Epithelial cell of proximal tubule (primary cell): ENCODE data around the gene ZNF8. TPM values are rescaled to one million over a fixed set of nuclear protein-coding genes. Genes with fewer than 3 reads are reported as not detected.

ENCODE experiments used
- DNase-seq: peaks from one replicate; pipeline ENCODE4 v3.0.0-alpha.2; 2011; ENCODE audit warnings: low read depth
- H3K4me3 ChIP-seq: 2 replicates; pipeline ENCODE4 v1.5.1; 2011; ENCODE audit warnings: low read depth, mild to moderate bottlenecking, low read length
- total RNA-seq: library from RNA; depleted of rRNA; stranded (reverse); fragments of >200 nt; gene quantifications from 2 replicates; pipeline ENCODE4 v1.2.3, GENCODE V29; 2015
- TF ChIP-seq, protein P1 (sequence below): conservative IDR thresholded peaks from 2 replicates; pipeline ENCODE4 v1.5.1; 2012; ENCODE audit warnings: low read depth, mild to moderate bottlenecking, low read length

The ZNF8 gene
- total RNA-seq, 1 donor from 2014 or later, result 4.5 TPM

DNA sequence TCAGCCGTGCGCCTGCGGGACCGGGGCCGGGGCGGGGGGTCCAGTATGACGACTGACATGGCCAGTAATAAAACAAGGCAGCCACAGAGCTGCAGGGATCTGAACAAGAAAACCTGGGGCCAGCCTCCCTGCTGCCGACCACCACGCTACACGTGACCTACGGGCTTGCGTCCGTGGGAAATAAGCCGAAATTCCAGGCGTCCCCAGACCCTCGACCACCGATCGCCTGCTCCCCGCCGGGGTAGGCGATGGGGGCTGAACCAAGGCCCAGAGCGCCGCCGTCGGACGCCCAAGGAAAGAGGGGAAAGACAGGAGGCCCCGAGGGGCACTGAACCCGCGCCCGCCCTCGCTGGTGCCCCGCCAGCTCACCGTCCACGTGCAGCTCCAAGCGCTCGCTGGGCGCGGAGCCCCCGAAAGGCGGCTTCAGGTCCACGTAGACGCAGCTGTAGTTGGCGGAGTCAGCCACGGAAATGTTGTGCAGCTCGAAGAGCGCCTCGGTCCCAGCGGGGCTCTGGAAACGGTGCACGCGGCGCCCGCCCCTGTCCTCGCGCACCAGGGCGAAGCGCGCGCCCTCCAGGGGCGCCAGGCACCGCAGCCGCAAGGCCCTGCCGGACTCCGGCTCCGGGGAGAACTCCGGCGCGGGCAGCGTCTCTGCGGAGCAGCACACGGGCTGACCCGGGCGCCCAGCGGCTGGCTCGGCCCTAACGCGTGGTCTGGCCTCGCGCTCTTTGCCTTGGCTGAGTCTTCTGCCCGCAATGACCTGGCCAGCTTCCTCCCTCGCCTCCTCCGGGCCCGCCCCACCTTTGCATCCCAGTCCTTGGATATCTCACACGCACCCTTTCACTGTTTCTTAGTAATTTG is 71.5 kb downstream of the ZNF8 start:
- peak overlapping the region; percentile 6 for H3K4me3 ChIP-seq
- DNase-seq, result no peak

DNA sequence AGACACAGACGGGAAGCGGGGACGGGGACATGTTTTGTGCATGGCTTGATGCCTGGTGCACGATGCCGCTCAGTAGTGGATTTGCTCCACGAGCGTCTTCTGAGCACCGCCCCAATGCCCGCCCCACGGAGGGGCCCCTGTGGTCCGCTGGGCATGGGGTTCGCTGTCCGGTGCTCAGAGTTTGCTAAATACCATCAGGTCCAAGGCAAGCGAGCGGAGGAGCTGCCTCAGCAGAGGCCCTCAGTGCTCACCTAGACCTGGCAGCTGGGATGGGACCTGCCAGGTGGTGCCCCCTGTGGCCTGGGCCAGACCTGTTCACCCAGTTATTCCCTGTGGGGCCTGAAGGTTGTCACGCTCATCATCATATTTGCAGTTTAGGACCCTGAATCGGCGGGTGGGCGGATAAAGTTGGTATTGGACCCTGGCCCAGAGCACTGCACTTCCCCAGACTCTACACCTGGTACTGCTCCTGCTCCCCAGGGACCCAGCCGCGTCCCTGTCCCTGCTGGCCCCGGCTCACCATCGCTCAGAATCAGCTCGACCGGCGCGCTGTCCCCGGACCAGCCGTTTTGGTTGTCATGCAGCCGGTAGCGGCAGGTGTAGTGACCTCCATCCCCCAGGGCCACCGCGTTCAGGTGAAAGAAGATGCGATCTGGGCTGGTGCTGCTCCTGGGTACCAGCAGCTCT is 72.3 kb downstream of the ZNF8 start:
- DNase-seq, result no peak
- H3K4me3 ChIP-seq, result no peak overlapping the region
- TF ChIP-seq, protein P1, sequence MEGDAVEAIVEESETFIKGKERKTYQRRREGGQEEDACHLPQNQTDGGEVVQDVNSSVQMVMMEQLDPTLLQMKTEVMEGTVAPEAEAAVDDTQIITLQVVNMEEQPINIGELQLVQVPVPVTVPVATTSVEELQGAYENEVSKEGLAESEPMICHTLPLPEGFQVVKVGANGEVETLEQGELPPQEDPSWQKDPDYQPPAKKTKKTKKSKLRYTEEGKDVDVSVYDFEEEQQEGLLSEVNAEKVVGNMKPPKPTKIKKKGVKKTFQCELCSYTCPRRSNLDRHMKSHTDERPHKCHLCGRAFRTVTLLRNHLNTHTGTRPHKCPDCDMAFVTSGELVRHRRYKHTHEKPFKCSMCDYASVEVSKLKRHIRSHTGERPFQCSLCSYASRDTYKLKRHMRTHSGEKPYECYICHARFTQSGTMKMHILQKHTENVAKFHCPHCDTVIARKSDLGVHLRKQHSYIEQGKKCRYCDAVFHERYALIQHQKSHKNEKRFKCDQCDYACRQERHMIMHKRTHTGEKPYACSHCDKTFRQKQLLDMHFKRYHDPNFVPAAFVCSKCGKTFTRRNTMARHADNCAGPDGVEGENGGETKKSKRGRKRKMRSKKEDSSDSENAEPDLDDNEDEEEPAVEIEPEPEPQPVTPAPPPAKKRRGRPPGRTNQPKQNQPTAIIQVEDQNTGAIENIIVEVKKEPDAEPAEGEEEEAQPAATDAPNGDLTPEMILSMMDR, result no peak

More for the DNA sequence above, 71.5 kb downstream of the ZNF8 start:
- TF ChIP-seq, protein P1, result no peak

DNA sequence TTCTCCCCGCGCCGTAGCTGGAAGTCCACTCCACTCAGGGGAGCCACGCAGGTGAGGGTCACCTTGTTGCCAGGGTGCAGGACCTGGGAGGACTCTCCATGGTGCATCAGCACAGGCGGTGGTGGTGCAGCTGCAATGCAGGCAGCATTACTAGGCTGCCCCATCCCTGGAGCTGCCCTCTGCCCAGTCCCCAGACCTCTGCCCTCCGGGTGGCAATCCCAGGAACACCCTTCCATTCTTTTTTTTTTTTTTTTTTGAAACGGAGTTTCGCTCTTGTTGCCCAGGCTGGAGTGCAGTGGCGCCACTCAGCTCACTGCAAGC is 72.8 kb downstream of the ZNF8 start:
- H3K4me3 ChIP-seq, result no peak overlapping the region
- TF ChIP-seq, protein P1, result no peak
- DNase-seq, result no peak

DNA sequence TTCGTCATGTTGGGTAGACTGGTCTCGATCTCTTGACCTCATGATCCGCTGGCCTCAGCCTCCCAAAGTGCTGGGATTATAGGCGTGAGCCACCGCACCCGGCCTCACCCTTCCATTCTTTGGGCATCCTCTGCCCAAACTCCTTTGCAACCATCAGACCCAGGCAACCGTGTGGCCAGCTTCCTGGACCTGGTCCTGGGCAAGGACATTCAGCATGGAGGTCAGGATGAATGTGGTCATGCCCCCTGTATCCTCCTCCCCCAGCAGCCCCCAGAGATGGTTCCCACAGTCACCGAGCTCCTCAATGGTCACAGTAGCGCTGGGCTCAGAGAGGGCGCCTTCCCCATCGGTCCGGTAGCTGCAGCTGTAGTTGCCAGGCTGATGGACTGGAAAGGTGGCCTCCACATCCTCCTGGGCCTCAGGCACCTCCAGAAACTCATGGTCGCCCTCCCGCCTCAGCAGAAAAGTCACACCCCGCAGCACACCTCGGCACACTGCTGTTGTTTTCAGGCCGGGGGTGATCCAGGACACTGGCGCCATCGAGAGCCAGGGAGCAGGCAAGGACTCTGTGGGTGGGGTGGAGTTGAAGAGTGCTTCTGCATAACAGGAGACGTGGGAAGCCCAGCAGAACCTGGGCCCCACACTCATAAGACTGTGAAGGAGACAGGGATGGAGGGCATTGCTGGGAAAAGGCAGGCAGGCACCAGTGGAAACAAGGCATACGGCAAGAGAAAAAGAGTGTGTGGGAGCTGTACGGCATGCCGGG is 73.4 kb downstream of the ZNF8 start:
- H3K4me3 ChIP-seq, result no peak overlapping the region
- TF ChIP-seq, protein P1, result no peak
- no peak for DNase-seq

Other genes with a start within 250 kb of the ZNF8 start
- 0.22 and 0.69 TPM in 2 replicates for gene ZSCAN1, start 244.9 kb upstream of the ZNF8 start, total RNA-seq
- 1.7 and 3.5 TPM in 2 replicates for gene ZNF135, start 219.7 kb upstream of the ZNF8 start, total RNA-seq
- gene ZSCAN18, start 180.7 kb upstream of the ZNF8 start, total RNA-seq, result 23.9 and 40.1 TPM in 2 replicates
- gene ZNF329, start 128.2 kb upstream of the ZNF8 start, total RNA-seq, result 4.1 and 7.1 TPM in 2 replicates
- gene ZNF274, start 95.9 kb upstream of the ZNF8 start, total RNA-seq, result 23.6 and 24.7 TPM in 2 replicates
- 54.5 and 58.9 TPM in 2 replicates for gene ZNF544, start 50.0 kb upstream of the ZNF8 start, total RNA-seq
- gene ERVK3-1, start 26.4 kb downstream of the ZNF8 start, total RNA-seq, result 40.4 and 51.0 TPM in 2 replicates
- gene ZSCAN22, start 48.0 kb downstream of the ZNF8 start, total RNA-seq, result 1.3 and 1.9 TPM in 2 replicates
- 2.7 and 20.1 TPM in 2 replicates for gene A1BG, start 74.5 kb downstream of the ZNF8 start, total RNA-seq
- 0.06 and 0.14 TPM in 2 replicates for gene ZNF497, start 83.8 kb downstream of the ZNF8 start, total RNA-seq
- gene ZNF837, start 102.1 kb downstream of the ZNF8 start, total RNA-seq, result 2.4 and 11.5 TPM in 2 replicates
- 1,628 and 2,421 TPM in 2 replicates for gene RPS5, start 108.3 kb downstream of the ZNF8 start, total RNA-seq
- gene RNF225, start 116.7 kb downstream of the ZNF8 start, total RNA-seq, result not detected in 2 replicates
- gene ZNF584, start 129.7 kb downstream of the ZNF8 start, total RNA-seq, result 5.3 and 10.5 TPM in 2 replicates
- 1.8 and 2.4 TPM in 2 replicates for gene ZNF132, start 161.2 kb downstream of the ZNF8 start, total RNA-seq
- gene ZNF324B, start 172.7 kb downstream of the ZNF8 start, total RNA-seq, result 0.98 and 3.8 TPM in 2 replicates
- gene ZNF324, start 188.1 kb downstream of the ZNF8 start, total RNA-seq, result 7.2 and 13.8 TPM in 2 replicates
- 8.6 and 9.7 TPM in 2 replicates for gene ZNF446, start 197.4 kb downstream of the ZNF8 start, total RNA-seq
- gene SLC27A5, start 233.0 kb downstream of the ZNF8 start, total RNA-seq, result 14.8 and 15.8 TPM in 2 replicates
- 18.2 and 23.7 TPM in 2 replicates for gene ZBTB45, start 240.9 kb downstream of the ZNF8 start, total RNA-seq